ENCODE results near the gene NAA20. TPM values are rescaled to one million over a fixed set of nuclear protein-coding genes. Genes with fewer than 3 reads are reported as not detected.

NAA20 gene, protein sequence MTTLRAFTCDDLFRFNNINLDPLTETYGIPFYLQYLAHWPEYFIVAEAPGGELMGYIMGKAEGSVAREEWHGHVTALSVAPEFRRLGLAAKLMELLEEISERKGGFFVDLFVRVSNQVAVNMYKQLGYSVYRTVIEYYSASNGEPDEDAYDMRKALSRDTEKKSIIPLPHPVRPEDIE
- 10 to 100 TPM; 53.3 to 53.7 TPM for total RNA-seq

- H3K27ac Mint-ChIP-seq = peak within 1 kb of the TSS; percentile 75
- peak within 1 kb of the TSS; percentile 87 for H3K4me3 Mint-ChIP-seq
- ChIA-PET CTCF (interaction anchor here (1.3 to 3.1 kb wide), 5 partner anchors 11 to 84 kb away, joined by 3 to 33 read pairs (median 4); partner anchors contain the start of genes CFAP61 and CRNKL1), POLR2A (interaction anchor here (1.1 to 3.6 kb wide), 6 partner anchors 9 to 34 kb away, joined by 3 to 43 read pairs (median 4); partner anchors contain the start of genes CFAP61 and CRNKL1)
- peak; percentile 91 for DNase-seq
- peaks cover 2% of the 10 kb centered on the region for H3K27me3 Mint-ChIP-seq
- H3K9me3 Mint-ChIP-seq = no peaks in the 10 kb centered on the region
- H3K36me3 Mint-ChIP-seq (ENCODE audit: low read depth) = peaks cover 24% of the 10 kb centered on the region
- H3K4me1 Mint-ChIP-seq = peaks cover 53% of the 10 kb centered on the region
Measured at GRCh38 chr20:20017001-20017843, at the start of gene NAA20. NAA20 (plus strand) TSS chr20:20017362; CDS start chr20:20017397, 35 bp downstream.

DNA sequence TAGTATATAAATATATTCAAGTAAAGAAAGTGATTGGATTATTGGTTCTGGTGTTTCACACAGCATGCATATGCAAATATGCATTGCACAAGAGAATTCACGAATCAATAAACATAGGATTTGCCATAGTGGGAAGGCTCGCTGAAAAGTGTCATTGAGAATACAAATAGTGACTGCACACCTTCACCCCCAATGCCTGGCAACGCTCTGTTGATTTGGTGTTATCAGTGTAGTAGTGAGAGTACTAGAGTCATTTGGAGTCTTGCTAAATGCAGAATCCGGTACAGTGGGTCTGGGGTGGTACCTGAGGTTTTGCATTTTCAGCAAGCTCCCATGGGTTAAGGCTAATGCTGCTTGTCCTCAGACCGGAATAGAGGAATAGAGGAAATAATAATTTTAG lies 49.7 kb upstream of the NAA20 start:
- no peak for DNase-seq
- H3K4me1 Mint-ChIP-seq = peaks cover 22% of the 10 kb centered on the region
- H3K27me3 Mint-ChIP-seq = no peaks in the 10 kb centered on the region
- H3K9me3 Mint-ChIP-seq = no peaks in the 10 kb centered on the region
- POLR2A ChIA-PET = no interaction called here
- no peak overlapping the region for H3K4me3 Mint-ChIP-seq
- no peak overlapping the region for H3K27ac Mint-ChIP-seq
- CTCF ChIA-PET = no interaction called here
- H3K36me3 Mint-ChIP-seq (ENCODE audit: low read depth) = no peaks in the 10 kb centered on the region

DNA sequence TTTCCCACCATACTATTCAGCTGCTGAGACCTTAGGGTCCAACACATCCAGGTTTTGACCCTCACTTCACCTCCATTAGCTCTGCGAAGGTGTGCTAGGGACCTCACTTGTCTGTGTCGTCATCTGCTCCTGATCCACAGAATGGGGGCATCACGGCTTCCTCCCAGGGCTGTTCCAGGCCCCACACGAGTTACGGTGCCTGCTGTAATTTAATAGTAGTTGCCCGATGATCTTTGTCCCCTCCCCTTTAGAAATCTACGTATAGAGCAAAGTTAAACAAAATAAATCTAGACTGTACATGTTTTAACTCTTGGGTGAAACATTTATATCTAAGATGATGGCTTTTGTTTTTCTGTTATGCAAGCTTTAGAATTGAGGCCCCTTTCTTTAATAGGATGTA lies 49.1 kb upstream of the NAA20 start:
- H3K9me3 Mint-ChIP-seq = no peaks in the 10 kb centered on the region
- DNase-seq = no peak
- H3K27me3 Mint-ChIP-seq = no peaks in the 10 kb centered on the region
- CTCF ChIA-PET = no interaction called here
- no peaks in the 10 kb centered on the region for H3K36me3 Mint-ChIP-seq (ENCODE audit: low read depth)
- peaks cover 22% of the 10 kb centered on the region for H3K4me1 Mint-ChIP-seq
- no peak overlapping the region for H3K4me3 Mint-ChIP-seq
- H3K27ac Mint-ChIP-seq = no peak overlapping the region
- POLR2A ChIA-PET = interaction anchor here (0.7 to 1.1 kb wide), 2 partner anchors 9 to 21 kb away, joined by 3 to 7 read pairs; no protein-coding TSS in a partner anchor

- Mint-ChIP-seq H3K4me3 (no peak overlapping the region), H3K9me3 (no peaks in the 10 kb centered on the region), H3K4me1 (peaks cover 22% of the 10 kb centered on the region), H3K27ac (no peak overlapping the region), H3K36me3 (ENCODE audit: low read depth) (no peaks in the 10 kb centered on the region), H3K27me3 (no peaks in the 10 kb centered on the region)
- DNase-seq = no peak
- ChIA-PET CTCF (interaction anchor here (0.6 kb wide), 1 partner anchor 27 kb away, joined by 3 read pairs; no protein-coding TSS in a partner anchor), POLR2A (interaction anchor here (0.7 to 1.1 kb wide), 2 partner anchors 9 to 21 kb away, joined by 3 to 7 read pairs; no protein-coding TSS in a partner anchor)
Measured at GRCh38 chr20:19968466-19969073, 48.6 kb upstream of the NAA20 start.

DNA sequence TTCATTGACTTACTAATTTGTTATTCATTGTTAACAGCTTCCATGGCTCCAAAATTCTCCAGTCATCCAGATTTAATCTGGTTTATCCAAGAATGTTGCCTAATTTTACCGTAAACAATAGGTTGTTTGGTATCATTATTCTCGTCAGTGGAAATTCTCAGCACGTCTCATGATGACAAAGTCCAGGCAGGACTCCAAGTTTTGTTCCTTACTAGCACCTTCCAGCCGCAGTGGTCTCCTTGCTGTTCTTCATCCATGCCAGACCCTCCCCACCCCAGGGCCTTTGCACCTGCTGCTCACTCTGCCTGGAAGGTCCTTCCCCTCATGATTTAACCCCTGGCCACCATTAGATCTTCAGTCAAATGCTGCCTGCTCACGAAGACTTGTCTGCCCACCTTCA lies 48.1 kb upstream of the NAA20 start:
- peaks cover 22% of the 10 kb centered on the region for H3K4me1 Mint-ChIP-seq
- H3K36me3 Mint-ChIP-seq (ENCODE audit: low read depth) = no peaks in the 10 kb centered on the region
- CTCF ChIA-PET = interaction anchor here (0.6 kb wide), 1 partner anchor 26 kb away, joined by 3 read pairs; no protein-coding TSS in a partner anchor
- H3K4me3 Mint-ChIP-seq = no peak overlapping the region
- H3K27ac Mint-ChIP-seq = no peak overlapping the region
- POLR2A ChIA-PET = interaction anchor here (1.1 kb wide), 1 partner anchor 8 kb away, joined by 7 read pairs; no protein-coding TSS in a partner anchor
- no peak for DNase-seq
- H3K9me3 Mint-ChIP-seq = no peaks in the 10 kb centered on the region
- no peaks in the 10 kb centered on the region for H3K27me3 Mint-ChIP-seq

DNA sequence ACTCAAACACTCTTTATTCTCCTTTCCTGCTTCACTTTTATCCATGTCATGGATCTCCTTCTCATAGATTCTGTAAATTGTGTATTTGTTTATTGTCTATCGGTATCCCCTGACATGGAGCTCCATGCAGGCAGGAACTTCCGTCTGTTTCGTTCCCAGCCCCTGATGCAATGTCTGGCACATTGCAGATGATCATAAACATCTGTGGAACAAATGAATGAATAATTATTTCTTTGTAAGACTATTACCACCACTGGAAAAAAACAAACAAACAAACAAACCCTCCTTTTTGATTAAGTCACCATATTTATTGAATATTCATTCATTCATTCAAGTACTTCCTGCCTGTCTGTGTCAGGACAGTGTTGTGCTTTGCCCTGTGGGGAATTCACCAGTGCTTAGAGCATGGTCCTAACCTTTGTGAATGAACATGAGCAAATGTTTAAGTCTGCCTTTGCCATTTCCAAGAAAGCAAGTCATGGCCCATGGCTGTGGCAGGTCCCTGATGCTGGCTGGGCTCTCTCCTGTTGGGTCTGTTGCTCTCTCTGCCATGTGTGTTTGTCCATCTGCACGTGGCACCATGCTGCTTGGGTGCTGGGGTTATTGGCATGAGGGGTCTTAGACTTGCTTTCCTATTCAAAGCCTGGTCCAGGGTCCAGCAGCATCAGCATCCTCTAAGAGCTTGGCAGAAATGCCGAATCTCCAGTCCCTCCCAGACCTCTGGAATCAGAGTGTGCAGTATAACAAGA lies 47.5 kb upstream of the NAA20 start:
- peaks cover 22% of the 10 kb centered on the region for H3K4me1 Mint-ChIP-seq
- H3K9me3 Mint-ChIP-seq = no peaks in the 10 kb centered on the region
- ChIA-PET CTCF (interaction anchor here (0.6 kb wide), 1 partner anchor 23 kb away, joined by 6 read pairs; no protein-coding TSS in a partner anchor), POLR2A (no interaction called here)
- H3K4me3 Mint-ChIP-seq = no peak overlapping the region
- H3K27me3 Mint-ChIP-seq = no peaks in the 10 kb centered on the region
- no peaks in the 10 kb centered on the region for H3K36me3 Mint-ChIP-seq (ENCODE audit: low read depth)
- no peak for DNase-seq
- H3K27ac Mint-ChIP-seq = no peak overlapping the region

DNA sequence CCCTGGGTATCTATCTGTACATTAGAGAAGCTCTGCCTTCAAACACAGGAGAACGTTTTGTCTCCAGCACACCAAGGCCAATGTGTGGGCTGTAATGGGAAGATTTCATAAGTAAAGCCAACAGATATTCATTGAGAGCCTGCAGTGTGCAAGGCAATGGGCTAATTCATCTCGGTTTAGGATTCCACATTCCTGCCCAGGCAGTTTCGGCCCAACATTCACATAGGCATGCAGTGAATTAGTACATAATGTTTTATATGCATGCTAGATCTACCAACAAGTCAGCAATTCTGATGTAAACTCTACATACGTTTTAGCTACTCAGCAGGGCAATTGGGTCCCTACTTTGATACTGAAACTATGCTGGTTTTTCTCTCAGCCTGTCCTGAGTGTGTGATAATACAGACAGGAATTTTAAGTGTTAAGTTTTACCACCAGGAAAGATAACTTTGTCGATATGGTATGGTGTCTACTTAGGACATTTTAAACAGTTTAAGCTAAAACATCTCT lies 46.9 kb upstream of the NAA20 start:
- Mint-ChIP-seq H3K36me3 (ENCODE audit: low read depth) (no peaks in the 10 kb centered on the region), H3K4me1 (peaks cover 22% of the 10 kb centered on the region), H3K27ac (no peak overlapping the region), H3K27me3 (no peaks in the 10 kb centered on the region), H3K9me3 (no peaks in the 10 kb centered on the region), H3K4me3 (no peak overlapping the region)
- DNase-seq = no peak
- POLR2A ChIA-PET = no interaction called here
- CTCF ChIA-PET = no interaction called here

- no peak overlapping the region for H3K4me3 Mint-ChIP-seq
- no peak for DNase-seq
- H3K4me1 Mint-ChIP-seq = peaks cover 22% of the 10 kb centered on the region
- ChIA-PET POLR2A (no interaction called here), CTCF (interaction anchor here (1.0 kb wide), 1 partner anchor 74 kb away, joined by 3 read pairs; no protein-coding TSS in a partner anchor)
- no peak overlapping the region for H3K27ac Mint-ChIP-seq
- no peaks in the 10 kb centered on the region for H3K36me3 Mint-ChIP-seq (ENCODE audit: low read depth)
- H3K9me3 Mint-ChIP-seq = no peaks in the 10 kb centered on the region
- no peaks in the 10 kb centered on the region for H3K27me3 Mint-ChIP-seq
Measured at GRCh38 chr20:19971116-19971515, 46.0 kb upstream of the NAA20 start.

DNA sequence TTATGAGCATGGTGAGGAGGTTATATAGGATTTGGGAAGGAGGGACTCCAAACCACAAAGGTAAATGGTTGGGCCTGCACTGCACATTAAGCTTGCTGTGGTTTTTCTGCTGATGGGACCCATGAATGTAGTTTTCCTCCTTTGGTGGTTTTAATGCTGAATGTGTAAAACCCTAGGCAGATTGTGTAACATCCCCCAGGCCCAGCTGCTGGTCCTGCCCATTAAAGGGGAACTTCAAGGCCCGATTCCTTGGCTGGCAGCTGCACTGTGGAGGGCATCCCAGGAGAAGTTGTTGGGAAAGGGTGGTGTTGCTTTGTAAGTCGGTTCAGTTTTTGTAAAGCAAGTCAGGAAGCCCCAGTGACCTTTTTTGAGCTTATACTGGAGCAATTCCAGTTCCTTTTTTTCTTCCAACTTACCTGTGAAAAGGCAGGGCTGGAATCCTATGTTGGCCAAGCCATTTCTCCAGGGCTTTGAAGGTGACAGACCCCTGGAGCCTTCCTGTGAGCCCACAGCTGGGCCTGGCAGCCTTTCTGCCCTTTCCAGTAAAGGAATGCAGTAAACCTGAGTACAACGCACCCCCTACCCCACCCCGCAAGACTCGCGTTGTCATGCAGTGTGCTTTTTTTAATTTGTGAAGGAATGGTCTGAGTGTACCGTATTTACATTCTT lies 43.1 kb upstream of the NAA20 start:
- Mint-ChIP-seq H3K4me1 (peaks cover 12% of the 10 kb centered on the region), H3K36me3 (ENCODE audit: low read depth) (no peaks in the 10 kb centered on the region), H3K27me3 (no peaks in the 10 kb centered on the region), H3K4me3 (no peak overlapping the region), H3K9me3 (no peaks in the 10 kb centered on the region), H3K27ac (no peak overlapping the region)
- ChIA-PET POLR2A (no interaction called here), CTCF (no interaction called here)
- DNase-seq = no peak

DNA sequence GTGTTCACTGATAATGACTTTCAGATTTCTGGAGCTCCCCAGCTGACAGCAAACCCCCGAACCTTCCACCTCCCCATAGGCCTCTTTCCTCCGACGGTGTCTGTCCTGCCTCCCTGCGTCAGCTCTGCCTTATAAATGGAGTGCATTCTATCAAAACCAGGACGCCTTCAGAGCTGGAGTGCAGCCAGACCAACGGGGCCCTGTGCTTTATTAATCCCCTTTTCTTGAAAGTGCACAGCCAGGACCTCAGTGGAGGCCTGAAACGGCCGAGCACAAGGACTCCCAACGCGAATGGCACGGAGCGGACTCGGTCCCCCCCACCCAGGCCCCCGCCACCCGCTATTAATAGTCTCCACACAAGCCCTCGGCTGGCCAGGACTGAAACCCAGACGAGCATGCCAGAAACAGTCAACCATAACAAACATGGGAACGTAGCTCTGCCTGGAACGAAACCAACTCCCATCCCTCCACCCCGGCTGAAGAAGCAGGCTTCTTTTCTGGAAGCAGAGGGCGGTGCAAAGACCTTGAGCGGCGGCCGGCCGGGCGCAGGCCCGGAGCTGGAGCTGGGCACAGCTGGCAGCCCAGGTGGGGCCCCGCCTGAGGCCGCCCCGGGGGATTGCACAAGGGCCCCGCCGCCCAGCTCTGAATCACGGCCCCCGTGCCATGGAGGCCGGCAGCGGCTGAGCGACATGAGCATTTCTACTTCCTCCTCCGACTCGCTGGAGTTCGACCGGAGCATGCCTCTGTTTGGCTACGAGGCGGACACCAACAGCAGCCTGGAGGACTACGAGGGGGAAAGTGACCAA lies 42.3 kb upstream of the NAA20 start:
- Mint-ChIP-seq H3K27ac (no peak overlapping the region), H3K9me3 (no peaks in the 10 kb centered on the region), H3K27me3 (no peaks in the 10 kb centered on the region), H3K4me3 (no peak overlapping the region), H3K4me1 (peaks cover 6% of the 10 kb centered on the region), H3K36me3 (ENCODE audit: low read depth) (no peaks in the 10 kb centered on the region)
- POLR2A ChIA-PET = no interaction called here
- DNase-seq = no peak
- CTCF ChIA-PET = no interaction called here

DNA sequence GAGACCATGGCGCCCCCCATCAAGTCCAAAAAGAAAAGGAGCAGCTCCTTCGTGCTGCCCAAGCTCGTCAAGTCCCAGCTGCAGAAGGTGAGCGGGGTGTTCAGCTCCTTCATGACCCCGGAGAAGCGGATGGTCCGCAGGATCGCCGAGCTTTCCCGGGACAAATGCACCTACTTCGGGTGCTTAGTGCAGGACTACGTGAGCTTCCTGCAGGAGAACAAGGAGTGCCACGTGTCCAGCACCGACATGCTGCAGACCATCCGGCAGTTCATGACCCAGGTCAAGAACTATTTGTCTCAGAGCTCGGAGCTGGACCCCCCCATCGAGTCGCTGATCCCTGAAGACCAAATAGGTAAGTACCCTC lies 41.7 kb upstream of the NAA20 start:
- Mint-ChIP-seq H3K36me3 (ENCODE audit: low read depth) (no peaks in the 10 kb centered on the region), H3K27ac (no peak overlapping the region), H3K4me1 (peaks cover 6% of the 10 kb centered on the region), H3K27me3 (no peaks in the 10 kb centered on the region), H3K9me3 (no peaks in the 10 kb centered on the region), H3K4me3 (no peak overlapping the region)
- POLR2A ChIA-PET = no interaction called here
- DNase-seq = no peak
- CTCF ChIA-PET = no interaction called here

DNA sequence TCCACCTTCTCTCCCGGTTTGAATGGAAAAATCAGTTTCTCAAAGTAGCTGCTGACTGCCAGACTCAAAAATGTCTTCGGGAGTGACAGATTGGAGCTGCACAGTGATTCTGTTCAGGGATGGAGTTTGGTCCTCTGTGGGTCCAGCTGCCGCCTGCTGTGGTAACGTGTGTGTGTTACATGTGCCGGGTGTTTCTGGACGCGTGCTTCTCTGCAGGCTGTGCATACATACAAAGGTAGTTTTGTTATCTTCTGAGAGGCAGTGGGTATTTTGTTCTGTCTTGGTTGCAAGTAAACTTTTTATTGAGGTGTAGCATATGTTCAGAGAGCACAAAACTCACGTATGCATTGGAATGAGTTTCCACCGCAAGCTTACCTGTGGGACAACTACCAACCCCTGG lies 41.3 kb upstream of the NAA20 start:
- H3K4me1 Mint-ChIP-seq = peaks cover 6% of the 10 kb centered on the region
- H3K36me3 Mint-ChIP-seq (ENCODE audit: low read depth) = no peaks in the 10 kb centered on the region
- CTCF ChIA-PET = no interaction called here
- H3K27me3 Mint-ChIP-seq = no peaks in the 10 kb centered on the region
- DNase-seq = no peak
- H3K4me3 Mint-ChIP-seq = no peak overlapping the region
- H3K9me3 Mint-ChIP-seq = no peaks in the 10 kb centered on the region
- no peak overlapping the region for H3K27ac Mint-ChIP-seq
- POLR2A ChIA-PET = no interaction called here
